ENCODE measurements around the gene DENND4B. TPM values are rescaled to one million over a fixed set of nuclear protein-coding genes. Genes with fewer than 3 reads are reported as not detected.

DENND4B gene
- polyA plus RNA-seq, 1 donor, result 44.3 TPM

DNA sequence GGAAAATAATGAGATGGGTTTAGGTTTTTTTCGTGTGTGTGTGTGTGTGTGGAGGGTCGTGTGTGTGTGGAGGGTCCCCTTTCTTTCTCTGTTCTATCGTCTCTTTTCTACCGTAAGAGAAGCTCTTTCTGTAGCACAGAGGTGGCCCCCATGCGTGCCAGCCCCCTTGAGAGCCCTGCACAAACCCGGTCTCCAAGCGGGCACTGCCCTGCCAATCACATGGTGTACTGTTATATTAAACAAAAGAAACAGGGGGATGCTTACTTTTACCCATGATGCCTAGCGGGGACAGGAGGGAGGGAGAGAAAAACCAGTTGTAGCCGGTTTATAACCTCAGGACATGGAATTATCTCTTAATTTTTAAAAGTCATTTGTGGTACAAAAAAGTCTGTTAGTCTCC is 64.8 kb downstream of the DENND4B start:
- peak; percentile 72 for DNase-seq

DNA sequence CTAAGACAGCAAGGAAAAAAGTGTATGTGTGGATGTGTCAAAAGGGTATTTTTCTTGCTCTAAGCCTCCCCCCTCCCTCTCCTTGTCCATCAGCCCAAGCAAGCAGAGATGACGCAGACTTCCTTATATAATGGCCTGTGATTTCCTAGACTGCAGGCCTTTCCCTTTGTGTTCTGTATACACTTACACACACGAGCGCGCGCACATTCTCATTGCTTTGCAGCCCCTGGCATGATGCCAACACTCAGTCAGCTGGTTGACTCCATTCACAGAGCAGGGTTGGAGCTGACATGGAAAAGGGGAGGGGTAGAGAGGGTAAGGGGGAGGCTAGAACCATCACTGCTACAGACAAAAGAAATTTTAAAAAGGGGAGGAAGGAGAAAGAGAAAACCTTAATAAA is 65.6 kb downstream of the DENND4B start:
- DNase-seq, result peak; percentile 99

DNA sequence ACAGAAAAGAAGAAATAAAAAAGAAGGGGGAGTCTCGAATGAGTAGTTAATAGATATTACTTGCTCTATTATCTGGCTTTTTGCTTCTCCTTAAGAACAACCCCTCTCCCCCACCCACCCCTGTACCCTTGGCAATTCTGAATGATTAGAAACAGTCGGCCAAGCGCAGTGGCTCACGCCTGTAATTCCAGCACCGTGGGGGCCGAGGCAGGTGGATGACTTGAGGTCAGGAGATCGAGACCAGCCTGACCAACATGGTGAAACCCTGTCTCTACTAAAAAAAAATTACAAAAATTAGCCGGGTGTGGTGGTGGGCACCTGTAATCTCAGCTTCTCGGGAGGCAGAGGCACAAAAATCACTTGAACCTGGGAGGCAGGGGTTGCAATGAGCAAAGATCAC is 66.5 kb downstream of the DENND4B start:
- DNase-seq, result no peak

Other genes with a start within 250 kb of the DENND4B start
- 142 TPM for gene INTS3, start 218.7 kb downstream of the DENND4B start, polyA plus RNA-seq (ENCODE audit: insufficient read length)
- 40.7 TPM for gene SLC27A3, start 171.3 kb downstream of the DENND4B start, polyA plus RNA-seq (ENCODE audit: insufficient read length)
- 34.8 TPM for gene GATAD2B, start 23.7 kb downstream of the DENND4B start, polyA plus RNA-seq (ENCODE audit: insufficient read length)
- gene CRTC2, start 11.9 kb upstream of the DENND4B start, polyA plus RNA-seq (ENCODE audit: insufficient read length), result 48.2 TPM
- 66.4 TPM for gene SLC39A1, start 16.8 kb upstream of the DENND4B start, polyA plus RNA-seq (ENCODE audit: insufficient read length)
- gene CREB3L4, start 21.2 kb upstream of the DENND4B start, polyA plus RNA-seq (ENCODE audit: insufficient read length), result 36.1 TPM
- 89.6 TPM for gene JTB, start 31.0 kb upstream of the DENND4B start, polyA plus RNA-seq (ENCODE audit: insufficient read length)
- 151 TPM for gene RAB13, start 39.6 kb upstream of the DENND4B start, polyA plus RNA-seq (ENCODE audit: insufficient read length)
- 2,566 TPM for gene RPS27, start 44.0 kb upstream of the DENND4B start, polyA plus RNA-seq (ENCODE audit: insufficient read length)
- gene NUP210L, start 208.4 kb upstream of the DENND4B start, polyA plus RNA-seq (ENCODE audit: insufficient read length), result 0.17 TPM
- gene TPM3, start 245.4 kb upstream of the DENND4B start, polyA plus RNA-seq (ENCODE audit: insufficient read length), result 272 TPM